ENCODE results near the gene BROX. TPM values are rescaled to one million over a fixed set of nuclear protein-coding genes. Genes with fewer than 3 reads are reported as not detected.

The BROX gene
- total RNA-seq, 4 donors from 2014 or later = 36.6 to 55.6 (median 48.4) TPM

GRCh38 chr1:222670110-222670509 lies 42.3 kb upstream of the BROX start:
- no peaks in the 10 kb centered on the region for H3K27me3 ChIP-seq
- no peak overlapping the region for H3K4me3 ChIP-seq
- 95% methylated on average over 1 of the region's 1 CpG for WGBS
- peak overlapping the region in 2 of 4 donors; percentile 48 to 49 for H3K27ac ChIP-seq (replicated peaks in 1 of 4)
- no peak for TF ChIP-seq EP300 (IDR thresholded peaks at IDR 0.05)
- no peak for TF ChIP-seq POLR2A (IDR thresholded peaks at IDR 0.05; ENCODE audit: low read depth)
- no peak for TF ChIP-seq POLR2AphosphoS5 (IDR thresholded peaks at IDR 0.05)
- TF ChIP-seq CTCF (IDR thresholded peaks at IDR 0.05) = no peak
- peaks cover 0 to 26% (median 19%) of the 10 kb centered on the region in 4 donors for H3K4me1 ChIP-seq
- no peak for DNase-seq (ENCODE audit: extremely low spot score)
- peaks cover 21 to 68% (median 52%) of the 10 kb centered on the region in 4 donors for H3K36me3 ChIP-seq
- no peaks in the 10 kb centered on the region for H3K9me3 ChIP-seq
- intact Hi-C loops (cut with DNase I) = no loop called here

- no peak for DNase-seq (ENCODE audit: extremely low spot score)
- Histone ChIP-seq H3K27ac (replicated peaks in 1 of 4) (no peak overlapping the region), H3K36me3 (peaks cover 6 to 56% (median 42%) of the 10 kb centered on the region in 4 donors), H3K27me3 (no peaks in the 10 kb centered on the region), H3K9me3 (no peaks in the 10 kb centered on the region), H3K4me3 (no peak overlapping the region), H3K4me1 (no peaks in the 10 kb centered on the region)
- WGBS = 100% methylated on average over 1 of the region's 1 CpG
- intact Hi-C loops (cut with DNase I) = no loop called here
- no peak for TF ChIP-seq EP300 (IDR thresholded peaks at IDR 0.05)
- TF ChIP-seq CTCF (IDR thresholded peaks at IDR 0.05) = no peak
- no peak for TF ChIP-seq POLR2A (IDR thresholded peaks at IDR 0.05; ENCODE audit: low read depth)
- no peak for TF ChIP-seq POLR2AphosphoS5 (IDR thresholded peaks at IDR 0.05)
These were observed 32.3 kb upstream of the BROX start for GRCh38 chr1:222680080-222680479.

GRCh38 chr1:222691016-222691415 lies 21.3 kb upstream of the BROX start:
- H3K27ac ChIP-seq (replicated peaks in 1 of 4) = no peak overlapping the region
- DNase-seq (ENCODE audit: extremely low spot score) = no peak
- H3K9me3 ChIP-seq = no peaks in the 10 kb centered on the region
- H3K4me1 ChIP-seq = no peaks in the 10 kb centered on the region
- H3K4me3 ChIP-seq = no peak overlapping the region
- H3K36me3 ChIP-seq = peaks cover 7 to 38% (median 28%) of the 10 kb centered on the region in 4 donors
- no peaks in the 10 kb centered on the region for H3K27me3 ChIP-seq
- WGBS = 100% methylated on average over 1 of the region's 1 CpG
- intact Hi-C loops (cut with DNase I) = no loop called here
- TF ChIP-seq CTCF (IDR thresholded peaks at IDR 0.05) = no peak
- TF ChIP-seq POLR2A (IDR thresholded peaks at IDR 0.05; ENCODE audit: low read depth) = no peak
- no peak for TF ChIP-seq EP300 (IDR thresholded peaks at IDR 0.05)
- no peak for TF ChIP-seq POLR2AphosphoS5 (IDR thresholded peaks at IDR 0.05)

GRCh38 chr1:222694927-222695326 lies 17.4 kb upstream of the BROX start:
- H3K4me1 ChIP-seq = peaks cover 0 to 8% (median 0%) of the 10 kb centered on the region in 4 donors
- H3K27ac ChIP-seq (replicated peaks in 1 of 4) = no peak overlapping the region
- H3K36me3 ChIP-seq = peaks cover 0 to 34% (median 9%) of the 10 kb centered on the region in 4 donors
- intact Hi-C loops (cut with DNase I) = no loop called here
- no peak for DNase-seq (ENCODE audit: extremely low spot score)
- H3K4me3 ChIP-seq = no peak overlapping the region
- 86% methylated on average over 5 of the region's 5 CpGs for WGBS
- no peaks in the 10 kb centered on the region for H3K9me3 ChIP-seq
- no peaks in the 10 kb centered on the region for H3K27me3 ChIP-seq
- TF ChIP-seq POLR2A (IDR thresholded peaks at IDR 0.05; ENCODE audit: low read depth) (no peak), CTCF (IDR thresholded peaks at IDR 0.05) (no peak), EP300 (IDR thresholded peaks at IDR 0.05) (no peak)

GRCh38 chr1:222696741-222697140 lies 15.6 kb upstream of the BROX start:
- Histone ChIP-seq H3K27ac (replicated peaks in 1 of 4) (no peak overlapping the region), H3K9me3 (no peaks in the 10 kb centered on the region), H3K4me3 (no peak overlapping the region), H3K36me3 (peaks cover 0 to 51% (median 14%) of the 10 kb centered on the region in 4 donors), H3K4me1 (peaks cover 0 to 8% (median 0%) of the 10 kb centered on the region in 4 donors), H3K27me3 (no peaks in the 10 kb centered on the region)
- intact Hi-C loops (cut with DNase I) = no loop called here
- no peak for DNase-seq (ENCODE audit: extremely low spot score)
- no peak for TF ChIP-seq POLR2AphosphoS5 (IDR thresholded peaks at IDR 0.05)
- TF ChIP-seq POLR2A (IDR thresholded peaks at IDR 0.05; ENCODE audit: low read depth) = no peak
- no peak for TF ChIP-seq CTCF (IDR thresholded peaks at IDR 0.05)
- no peak for TF ChIP-seq EP300 (IDR thresholded peaks at IDR 0.05)
- WGBS = 98% methylated on average over 8 of the region's 8 CpGs

Data from esophagus muscularis mucosa (tissue), 4 donors.